ENCODE data around the gene EXD3. TPM values are rescaled to one million over a fixed set of nuclear protein-coding genes. Genes with fewer than 3 reads are reported as not detected.

Gene EXD3
- polyA plus RNA-seq, 1 of the 3 experiments (the other 2 are of a cell fraction), result 11.5 TPM

DNA sequence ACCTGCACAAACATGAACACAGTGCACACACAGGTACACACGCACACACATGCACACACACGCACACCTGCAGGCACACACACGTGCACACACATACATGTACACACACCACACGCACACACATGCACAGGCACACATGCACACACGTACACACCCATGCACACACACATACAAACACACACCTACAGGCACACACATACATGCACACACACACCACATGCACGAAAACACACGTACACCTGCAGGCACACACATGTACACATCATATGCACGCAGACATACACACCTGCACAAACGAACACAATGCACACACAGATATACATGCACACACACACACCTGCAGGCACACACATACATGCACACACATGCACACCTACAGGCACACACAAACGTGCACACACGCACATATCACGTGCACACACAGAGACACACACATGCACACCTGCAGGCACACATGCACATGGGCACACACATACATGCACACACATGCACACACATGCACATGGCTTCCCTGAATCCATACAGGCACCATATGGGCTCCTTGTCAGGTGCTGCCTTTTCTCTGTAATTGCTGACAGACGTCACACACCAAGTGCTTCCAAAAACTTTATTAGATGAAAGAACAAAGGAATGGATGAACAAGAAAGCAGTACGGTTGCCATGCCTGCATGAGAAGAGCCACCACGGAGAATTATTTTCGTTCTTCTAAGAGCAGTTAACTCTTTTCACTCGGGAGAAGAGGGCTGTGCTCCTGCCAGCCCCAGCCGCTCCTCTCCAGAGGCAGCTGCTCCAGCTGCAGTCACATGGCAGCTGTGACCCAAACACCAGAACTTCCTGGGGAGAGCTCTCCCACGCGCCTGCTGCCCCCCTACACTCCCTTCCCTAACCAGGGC, 57.2 kb downstream of the EXD3 start:
- Histone ChIP-seq H3K4me1 (ENCODE audit: control insufficient read depth in 1 of 2, insufficient read depth in 2 of 2, low read depth in 1 of 2, low read length in 1 of 2) (no peaks in the 10 kb centered on the region), H3K36me3 (replicated peaks in 1 of 2; ENCODE audit: control insufficient read depth in 1 of 2, insufficient read depth in 2 of 2, low read length in 1 of 2) (peaks cover 0 to 2% of the 10 kb centered on the region in 2 experiments), H3K9me3 (no peaks in the 10 kb centered on the region; the same call in 1 of the 2 replicates), H3K4me2 (no peak overlapping the region), H3K27ac (ENCODE audit: low read depth in 2 of 2, low read length in 1 of 2) (no peak overlapping the region), H3K79me2 (ENCODE audit: insufficient read depth) (no peaks in the 10 kb centered on the region), H3K9ac (no peak overlapping the region), H3K9me2 (no peaks in the 10 kb centered on the region), H4K20me1 (ENCODE audit: insufficient read depth) (no peaks in the 10 kb centered on the region), H3K27me3 (ENCODE audit: insufficient read depth) (no peaks in the 10 kb centered on the region), H3K4me3 (ENCODE audit: low read depth in 2 of 2, low read length in 1 of 2) (no peak overlapping the region), H2AFZ (ENCODE audit: low read depth) (no peak overlapping the region), H3F3A (replicated peaks; ENCODE audit: insufficient read depth) (no peaks in the 10 kb centered on the region)
- ChIA-PET CTCF (no interaction called here), POLR2A (no interaction called here)
- no peak for TF ChIP-seq SIN3A (IDR thresholded peaks at IDR 0.05; ENCODE audit: borderline replicate concordance, low read depth, low read length)
- TF ChIP-seq RXRA (IDR thresholded peaks at IDR 0.05; ENCODE audit: borderline replicate concordance, low read depth), result no peak
- TF ChIP-seq NFIC (IDR thresholded peaks at IDR 0.05; ENCODE audit: borderline replicate concordance), result no peak
- TF ChIP-seq CHD2 (IDR thresholded peaks at IDR 0.05; ENCODE audit: low read length, partially characterized antibody), result no peak
- TF ChIP-seq GABPA (IDR thresholded peaks at IDR 0.05; ENCODE audit: low read depth), result no peak
- no peak for TF ChIP-seq FOXM1 (IDR thresholded peaks at IDR 0.05; ENCODE audit: low read depth)
- no peak for TF ChIP-seq EZH2phosphoT487 (IDR thresholded peaks at IDR 0.05; ENCODE audit: borderline replicate concordance, low read depth)
- TF ChIP-seq FOSL2 (IDR thresholded peaks at IDR 0.05; ENCODE audit: borderline replicate concordance, low read depth), result no peak
- no peak for TF ChIP-seq RCOR1 (IDR thresholded peaks at IDR 0.05; ENCODE audit: low read length)
- TF ChIP-seq RAD21 (IDR thresholded peaks at IDR 0.05; ENCODE audit: low read length), result no peak
- no peak for TF ChIP-seq POLR2AphosphoS5 (IDR thresholded peaks at IDR 0.05; ENCODE audit: low read depth, low read length)
- TF ChIP-seq, protein P1, sequence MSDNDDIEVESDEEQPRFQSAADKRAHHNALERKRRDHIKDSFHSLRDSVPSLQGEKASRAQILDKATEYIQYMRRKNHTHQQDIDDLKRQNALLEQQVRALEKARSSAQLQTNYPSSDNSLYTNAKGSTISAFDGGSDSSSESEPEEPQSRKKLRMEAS (IDR thresholded peaks at IDR 0.05; ENCODE audit: low read depth), result no peak
- no peak for DNase-seq
- WGBS (ENCODE audit: low lambda C conversion rate), result 70% methylated on average over 18 of the region's 20 CpGs

DNA sequence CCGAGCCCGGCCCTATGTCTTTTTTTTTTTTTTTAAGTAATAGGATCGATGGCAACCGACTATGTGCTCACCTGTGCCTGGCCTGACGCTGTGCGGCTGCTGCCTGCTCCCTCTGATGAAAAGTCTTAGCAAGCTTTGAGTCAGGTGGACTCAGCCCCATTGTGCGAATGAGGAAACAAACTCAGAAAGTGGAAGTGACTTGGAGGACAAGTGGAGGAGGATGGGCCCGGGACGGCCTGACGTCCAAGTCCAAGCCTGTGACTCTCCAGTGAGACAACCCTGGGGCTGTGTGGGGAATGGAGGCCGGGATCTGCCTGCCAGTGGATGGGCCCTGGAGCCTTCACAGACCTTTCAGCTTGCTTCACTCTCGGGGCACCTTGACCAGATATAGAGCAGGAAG, 57.9 kb downstream of the EXD3 start:
- no peak overlapping the region for H3K4me3 ChIP-seq (ENCODE audit: low read depth in 2 of 2, low read length in 1 of 2)
- no peak for DNase-seq
- H3K27ac ChIP-seq (ENCODE audit: low read depth in 2 of 2, low read length in 1 of 2), result no peak overlapping the region
- no peaks in the 10 kb centered on the region for H4K20me1 ChIP-seq (ENCODE audit: insufficient read depth)
- H3K27me3 ChIP-seq (ENCODE audit: insufficient read depth), result no peaks in the 10 kb centered on the region
- H3K36me3 ChIP-seq (replicated peaks in 1 of 2; ENCODE audit: control insufficient read depth in 1 of 2, insufficient read depth in 2 of 2, low read length in 1 of 2), result peaks cover 0 to 2% of the 10 kb centered on the region in 2 experiments
- no peak overlapping the region for H3K4me2 ChIP-seq
- no peaks in the 10 kb centered on the region for H3F3A ChIP-seq (replicated peaks; ENCODE audit: insufficient read depth)
- WGBS (ENCODE audit: low lambda C conversion rate), result 80% methylated on average over 10 of the region's 12 CpGs
- H3K9ac ChIP-seq, result no peak overlapping the region
- POLR2A ChIA-PET, result no interaction called here
- CTCF ChIA-PET, result no interaction called here
- H3K79me2 ChIP-seq (ENCODE audit: insufficient read depth), result no peaks in the 10 kb centered on the region
- no peak overlapping the region for H2AFZ ChIP-seq (ENCODE audit: low read depth)
- H3K9me3 ChIP-seq, result no peaks in the 10 kb centered on the region; the same call in 1 of the 2 replicates
- H3K4me1 ChIP-seq (ENCODE audit: control insufficient read depth in 1 of 2, insufficient read depth in 2 of 2, low read depth in 1 of 2, low read length in 1 of 2), result no peaks in the 10 kb centered on the region
- no peaks in the 10 kb centered on the region for H3K9me2 ChIP-seq
- TF ChIP-seq NRF1 (IDR thresholded peaks at IDR 0.05; ENCODE audit: low read depth, low read length) (no peak), RAD21 (IDR thresholded peaks at IDR 0.05; ENCODE audit: low read length) (no peak), YY1 (IDR thresholded peaks at IDR 0.05; ENCODE audit: low read depth) (no peak), NFIC (IDR thresholded peaks at IDR 0.05; ENCODE audit: borderline replicate concordance) (no peak), EP300 (IDR thresholded peaks at IDR 0.05; ENCODE audit: borderline replicate concordance in 1 of 2, low read depth in 1 of 2, low read length in 1 of 2) (no peak), GABPA (IDR thresholded peaks at IDR 0.05; ENCODE audit: low read depth) (no peak), TAF1 (IDR thresholded peaks at IDR 0.05; ENCODE audit: borderline replicate concordance, low read depth, low read length) (no peak)
- TF ChIP-seq, protein P2, sequence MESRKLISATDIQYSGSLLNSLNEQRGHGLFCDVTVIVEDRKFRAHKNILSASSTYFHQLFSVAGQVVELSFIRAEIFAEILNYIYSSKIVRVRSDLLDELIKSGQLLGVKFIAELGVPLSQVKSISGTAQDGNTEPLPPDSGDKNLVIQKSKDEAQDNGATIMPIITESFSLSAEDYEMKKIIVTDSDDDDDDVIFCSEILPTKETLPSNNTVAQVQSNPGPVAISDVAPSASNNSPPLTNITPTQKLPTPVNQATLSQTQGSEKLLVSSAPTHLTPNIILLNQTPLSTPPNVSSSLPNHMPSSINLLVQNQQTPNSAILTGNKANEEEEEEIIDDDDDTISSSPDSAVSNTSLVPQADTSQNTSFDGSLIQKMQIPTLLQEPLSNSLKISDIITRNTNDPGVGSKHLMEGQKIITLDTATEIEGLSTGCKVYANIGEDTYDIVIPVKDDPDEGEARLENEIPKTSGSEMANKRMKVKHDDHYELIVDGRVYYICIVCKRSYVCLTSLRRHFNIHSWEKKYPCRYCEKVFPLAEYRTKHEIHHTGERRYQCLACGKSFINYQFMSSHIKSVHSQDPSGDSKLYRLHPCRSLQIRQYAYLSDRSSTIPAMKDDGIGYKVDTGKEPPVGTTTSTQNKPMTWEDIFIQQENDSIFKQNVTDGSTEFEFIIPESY (IDR thresholded peaks at IDR 0.05; ENCODE audit: borderline replicate concordance, low read depth), result no peak
- TF ChIP-seq, protein P3, sequence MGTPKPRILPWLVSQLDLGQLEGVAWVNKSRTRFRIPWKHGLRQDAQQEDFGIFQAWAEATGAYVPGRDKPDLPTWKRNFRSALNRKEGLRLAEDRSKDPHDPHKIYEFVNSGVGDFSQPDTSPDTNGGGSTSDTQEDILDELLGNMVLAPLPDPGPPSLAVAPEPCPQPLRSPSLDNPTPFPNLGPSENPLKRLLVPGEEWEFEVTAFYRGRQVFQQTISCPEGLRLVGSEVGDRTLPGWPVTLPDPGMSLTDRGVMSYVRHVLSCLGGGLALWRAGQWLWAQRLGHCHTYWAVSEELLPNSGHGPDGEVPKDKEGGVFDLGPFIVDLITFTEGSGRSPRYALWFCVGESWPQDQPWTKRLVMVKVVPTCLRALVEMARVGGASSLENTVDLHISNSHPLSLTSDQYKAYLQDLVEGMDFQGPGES (IDR thresholded peaks at IDR 0.05; ENCODE audit: low read depth, low read length), result no peak
- TF ChIP-seq, protein P4, sequence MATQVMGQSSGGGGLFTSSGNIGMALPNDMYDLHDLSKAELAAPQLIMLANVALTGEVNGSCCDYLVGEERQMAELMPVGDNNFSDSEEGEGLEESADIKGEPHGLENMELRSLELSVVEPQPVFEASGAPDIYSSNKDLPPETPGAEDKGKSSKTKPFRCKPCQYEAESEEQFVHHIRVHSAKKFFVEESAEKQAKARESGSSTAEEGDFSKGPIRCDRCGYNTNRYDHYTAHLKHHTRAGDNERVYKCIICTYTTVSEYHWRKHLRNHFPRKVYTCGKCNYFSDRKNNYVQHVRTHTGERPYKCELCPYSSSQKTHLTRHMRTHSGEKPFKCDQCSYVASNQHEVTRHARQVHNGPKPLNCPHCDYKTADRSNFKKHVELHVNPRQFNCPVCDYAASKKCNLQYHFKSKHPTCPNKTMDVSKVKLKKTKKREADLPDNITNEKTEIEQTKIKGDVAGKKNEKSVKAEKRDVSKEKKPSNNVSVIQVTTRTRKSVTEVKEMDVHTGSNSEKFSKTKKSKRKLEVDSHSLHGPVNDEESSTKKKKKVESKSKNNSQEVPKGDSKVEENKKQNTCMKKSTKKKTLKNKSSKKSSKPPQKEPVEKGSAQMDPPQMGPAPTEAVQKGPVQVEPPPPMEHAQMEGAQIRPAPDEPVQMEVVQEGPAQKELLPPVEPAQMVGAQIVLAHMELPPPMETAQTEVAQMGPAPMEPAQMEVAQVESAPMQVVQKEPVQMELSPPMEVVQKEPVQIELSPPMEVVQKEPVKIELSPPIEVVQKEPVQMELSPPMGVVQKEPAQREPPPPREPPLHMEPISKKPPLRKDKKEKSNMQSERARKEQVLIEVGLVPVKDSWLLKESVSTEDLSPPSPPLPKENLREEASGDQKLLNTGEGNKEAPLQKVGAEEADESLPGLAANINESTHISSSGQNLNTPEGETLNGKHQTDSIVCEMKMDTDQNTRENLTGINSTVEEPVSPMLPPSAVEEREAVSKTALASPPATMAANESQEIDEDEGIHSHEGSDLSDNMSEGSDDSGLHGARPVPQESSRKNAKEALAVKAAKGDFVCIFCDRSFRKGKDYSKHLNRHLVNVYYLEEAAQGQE (IDR thresholded peaks at IDR 0.05; ENCODE audit: low read depth, low read length), result no peak

Measured in SK-N-SH (cell line).